ENCODE data around the gene LMOD3. TPM values are rescaled to one million over a fixed set of nuclear protein-coding genes. Genes with fewer than 3 reads are reported as not detected.

Gene LMOD3
- total RNA-seq, 1 donor from 2014 or later: 0.12 TPM

- no peak for DNase-seq
- intact Hi-C loops (cut with DNase I): no loop called here
- Histone ChIP-seq H3K4me3 (peak overlapping the region; percentile 74), H3K9me3 (no peaks in the 10 kb centered on the region), H3K27me3 (no peaks in the 10 kb centered on the region), H3K36me3 (no peaks in the 10 kb centered on the region), H3K27ac (peak overlapping the region; percentile 92), H3K4me1 (peaks cover 80% of the 10 kb centered on the region)
- TF ChIP-seq CTCF (IDR thresholded peaks at IDR 0.05): no peak
- ATAC-seq: no peak
Observed at GRCh38 chr3:69087030-69087791, 35.2 kb downstream of the LMOD3 start.

- no peaks in the 10 kb centered on the region for H3K27me3 ChIP-seq
- H3K9me3 ChIP-seq: no peaks in the 10 kb centered on the region
- DNase-seq: peak; percentile 90
- TF ChIP-seq CTCF (IDR thresholded peaks at IDR 0.05): no peak
- peak overlapping the region; percentile 74 for H3K4me3 ChIP-seq
- peak overlapping the region; percentile 92 for H3K27ac ChIP-seq
- H3K4me1 ChIP-seq: peaks cover 70% of the 10 kb centered on the region
- intact Hi-C loops (cut with DNase I): no loop called here
- peak; percentile 76 for ATAC-seq
- H3K36me3 ChIP-seq: no peaks in the 10 kb centered on the region
Observed at GRCh38 chr3:69085833-69086722, 36.3 kb downstream of the LMOD3 start.

GRCh38 chr3:69085168-69085832 lies 37.1 kb downstream of the LMOD3 start:
- peaks cover 66% of the 10 kb centered on the region for H3K4me1 ChIP-seq
- ATAC-seq: peak; percentile 16
- no peaks in the 10 kb centered on the region for H3K27me3 ChIP-seq
- TF ChIP-seq CTCF (IDR thresholded peaks at IDR 0.05): no peak
- H3K36me3 ChIP-seq: no peaks in the 10 kb centered on the region
- H3K9me3 ChIP-seq: no peaks in the 10 kb centered on the region
- H3K4me3 ChIP-seq: peak overlapping the region; percentile 74
- peak; percentile 74 for DNase-seq
- intact Hi-C loops (cut with DNase I): no loop called here
- H3K27ac ChIP-seq: peak overlapping the region; percentile 92

- H3K9me3 ChIP-seq: no peaks in the 10 kb centered on the region
- peaks cover 59% of the 10 kb centered on the region for H3K4me1 ChIP-seq
- no peak for TF ChIP-seq CTCF (IDR thresholded peaks at IDR 0.05)
Observed at GRCh38 chr3:69084326-69085167, 37.8 kb downstream of the LMOD3 start, which contains the start of gene ARL6IP5. Gene ARL6IP5 (plus strand): TSS chr3:69084937. CDS start chr3:69085048, 111 bp downstream.

GRCh38 chr3:69082805-69083204 lies 39.6 kb downstream of the LMOD3 start:
- H3K36me3 ChIP-seq: no peaks in the 10 kb centered on the region
- no peak for DNase-seq
- ATAC-seq: peak; percentile 38
- no peaks in the 10 kb centered on the region for H3K27me3 ChIP-seq
- no peaks in the 10 kb centered on the region for H3K9me3 ChIP-seq
- TF ChIP-seq CTCF (IDR thresholded peaks at IDR 0.05): no peak
- H3K27ac ChIP-seq: peak overlapping the region; percentile 92
- no peak overlapping the region for H3K4me3 ChIP-seq
- intact Hi-C loops (cut with DNase I): no loop called here
- peaks cover 51% of the 10 kb centered on the region for H3K4me1 ChIP-seq

More at GRCh38 chr3:69084326-69085167, 37.8 kb downstream of the LMOD3 start, which contains the start of gene ARL6IP5:
- H3K27ac ChIP-seq: peak within 1 kb of the TSS; percentile 92
- intact Hi-C loops (cut with DNase I): no loop called here
- H3K36me3 ChIP-seq: no peaks in the 10 kb centered on the region
- no peaks in the 10 kb centered on the region for H3K27me3 ChIP-seq
- DNase-seq: peak; percentile 97
- peak within 1 kb of the TSS; percentile 74 for H3K4me3 ChIP-seq
- peak; percentile 81 for ATAC-seq
